Neural cell (in vitro differentiated cells): ENCODE measurements around the gene DCDC2. TPM values are rescaled to one million over a fixed set of nuclear protein-coding genes. Genes with fewer than 3 reads are reported as not detected.

Experiments used
- H2AFZ ChIP-seq: fragments of 200-600, 300-800 bp; sonication (generic), shearing (Covaris generic); 2 replicates; pipeline ENCODE4 v1.6.0; 2014; ENCODE audit warnings: low read depth, mild to moderate bottlenecking, antibody characterized with exemption, low read length, moderate library complexity
- H3F3A ChIP-seq: fragments of 200-600 bp; shearing (Covaris generic); 2 replicates; pipeline ENCODE4 v1.6.1; 2016; ENCODE audit warnings: mild to moderate bottlenecking, moderate library complexity, mixed read lengths, antibody characterized with exemption, low read length; ENCODE audit not compliant: insufficient read depth, poor library complexity, severe bottlenecking
- H3K27ac ChIP-seq: fragments of 200-600, 300-800 bp; sonication (generic), shearing (Covaris generic); 2 replicates; pipeline ENCODE4 v1.5.1; 2014; ENCODE audit warnings: mild to moderate bottlenecking, low read length, moderate library complexity
- H3K27me3 ChIP-seq: fragments of 300-800, 200-600 bp; sonication (generic), shearing (Covaris generic); 2 replicates; pipeline ENCODE4 v1.6.0; 2014; ENCODE audit warnings: mild to moderate bottlenecking, low read depth, low read length, moderate library complexity; ENCODE audit not compliant: insufficient read depth
- H3K36me3 ChIP-seq: fragments of 300-800, 200-600 bp; sonication (generic), shearing (Covaris generic); 2 replicates; pipeline ENCODE4 v1.5.1; 2014; ENCODE audit warnings: mild to moderate bottlenecking, antibody characterized with exemption, low read length, moderate library complexity; ENCODE audit not compliant: insufficient read depth
- H3K4me2 ChIP-seq: fragments of 300-800, 200-600 bp; sonication (generic), shearing (Covaris generic); 2 replicates; pipeline ENCODE4 v1.6.0; 2014; ENCODE audit warnings: mild to moderate bottlenecking, low read length
- H3K4me3 ChIP-seq: fragments of 300-800, 200-600 bp; sonication (generic), shearing (Covaris generic); 2 replicates; pipeline ENCODE4 v1.5.1; 2014; ENCODE audit warnings: mild to moderate bottlenecking, low read length, moderate library complexity
- H3K79me2 ChIP-seq: fragments of 200-600 bp; shearing (Covaris generic); replicated peaks from 2 replicates; pipeline ENCODE4 v1.6.0; 2014; ENCODE audit warnings: mild to moderate bottlenecking, low read length, moderate library complexity; ENCODE audit not compliant: insufficient read depth
- H3K9ac ChIP-seq: fragments of 300-800, 200-600 bp; sonication (generic), shearing (Covaris generic); 2 replicates; pipeline ENCODE4 v1.6.1; 2016; ENCODE audit warnings: mild to moderate bottlenecking, low read length, mixed read lengths
- H3K9me2 ChIP-seq: fragments of 200-600 bp; shearing (Covaris generic); 2 replicates; pipeline ENCODE4 v1.6.1; 2016; ENCODE audit warnings: mild to moderate bottlenecking, low read length, mixed read lengths; ENCODE audit not compliant: insufficient read depth
- H3K9me3 ChIP-seq: fragments of 200-600, 300-800 bp; sonication (generic), shearing (Covaris generic); 2 replicates; pipeline ENCODE4 v1.6.1; 2016; ENCODE audit warnings: mild to moderate bottlenecking, mixed run types, low read length, moderate library complexity, mixed read lengths
- H4K20me1 ChIP-seq: fragments of 200-600 bp; shearing (Covaris generic); 2 replicates; pipeline ENCODE4 v1.6.1; 2016; ENCODE audit warnings: mild to moderate bottlenecking, mixed run types; ENCODE audit not compliant: insufficient read depth
- CTCF ChIP-seq: fragments of 450-650 bp; IDR thresholded peaks from 2 replicates; pipeline ENCODE4 v1.5.1; 2014; ENCODE audit warnings: antibody characterized with exemption, mild to moderate bottlenecking, moderate library complexity; ENCODE audit not compliant: poor library complexity, severe bottlenecking
- EP300 ChIP-seq: fragments of 450-650 bp; conservative IDR thresholded peaks from 2 replicates; pipeline ENCODE4 v1.6.1; 2014; ENCODE audit warnings: antibody characterized with exemption, mild to moderate bottlenecking, moderate library complexity; ENCODE audit not compliant: poor library complexity, severe bottlenecking
- EZH2 ChIP-seq: fragments of 200-600, 300-800 bp; shearing (Covaris generic), sonication (generic); IDR thresholded peaks from 2 replicates; pipeline ENCODE4 v1.6.1; 2014; ENCODE audit warnings: antibody characterized with exemption, low read length, borderline replicate concordance, mild to moderate bottlenecking; ENCODE audit not compliant: insufficient read depth, poor library complexity, severe bottlenecking
- MXI1 ChIP-seq: fragments of 450-650 bp; conservative IDR thresholded peaks from 2 replicates; pipeline ENCODE4 v1.6.1; 2014; ENCODE audit warnings: antibody characterized with exemption, mild to moderate bottlenecking; ENCODE audit not compliant: poor library complexity, severe bottlenecking
- POLR2AphosphoS5 ChIP-seq: IDR thresholded peaks from 2 replicates; pipeline ENCODE4 v1.6.1; 2012
- REST ChIP-seq: IDR thresholded peaks from 2 replicates; pipeline ENCODE4 v1.6.1; 2012; ENCODE audit warnings: borderline replicate concordance
- TAF1 ChIP-seq: IDR thresholded peaks from 2 replicates; pipeline ENCODE4 v1.6.1; 2012; ENCODE audit warnings: low read depth
- polyA plus RNA-seq: library from polyadenylated mRNA; depleted of rRNA; stranded (reverse); fragments of >200 nt; gene quantifications from 2 replicates; pipeline ENCODE4 v1.2.3, GENCODE V29; 2014

DCDC2 gene
- polyA plus RNA-seq, 1 donor from 2014 or later, result 0.57 TPM

- H3K4me3 ChIP-seq, result no peak overlapping the region
- H3K9me2 ChIP-seq, result no peaks in the 10 kb centered on the region
- no peaks in the 10 kb centered on the region for H3F3A ChIP-seq
- H3K9ac ChIP-seq, result no peak overlapping the region
- no peaks in the 10 kb centered on the region for H3K79me2 ChIP-seq
- TF ChIP-seq TAF1 (no peak), EP300 (no peak), POLR2AphosphoS5 (no peak), CTCF (no peak), REST (no peak)
- no peak overlapping the region for H3K4me2 ChIP-seq
- no peaks in the 10 kb centered on the region for H3K27me3 ChIP-seq
- H3K27ac ChIP-seq, result no peak overlapping the region
- no peaks in the 10 kb centered on the region for H3K9me3 ChIP-seq
- no peaks in the 10 kb centered on the region for H3K36me3 ChIP-seq
- no peak overlapping the region for H2AFZ ChIP-seq
- H4K20me1 ChIP-seq, result no peaks in the 10 kb centered on the region
Observed at GRCh38 chr6:24394780-24395437, 37.0 kb upstream of the DCDC2 start.

GRCh38 chr6:24394061-24394779 lies 36.4 kb upstream of the DCDC2 start:
- H3F3A ChIP-seq, result no peaks in the 10 kb centered on the region
- no peaks in the 10 kb centered on the region for H3K79me2 ChIP-seq
- no peaks in the 10 kb centered on the region for H4K20me1 ChIP-seq
- no peak overlapping the region for H3K27ac ChIP-seq
- no peaks in the 10 kb centered on the region for H3K27me3 ChIP-seq
- no peaks in the 10 kb centered on the region for H3K9me3 ChIP-seq
- H3K4me2 ChIP-seq, result no peak overlapping the region
- no peak overlapping the region for H2AFZ ChIP-seq
- no peak for TF ChIP-seq CTCF
- no peak for TF ChIP-seq REST
- TF ChIP-seq POLR2AphosphoS5, result no peak
- no peak for TF ChIP-seq EZH2
- TF ChIP-seq MXI1, result no peak
- no peak for TF ChIP-seq EP300
- no peak overlapping the region for H3K4me3 ChIP-seq
- H3K9ac ChIP-seq, result no peak overlapping the region
- H3K9me2 ChIP-seq, result no peaks in the 10 kb centered on the region
- no peaks in the 10 kb centered on the region for H3K36me3 ChIP-seq
